Glutamatergic neuron (in vitro differentiated cells): Measurements from ENCODE around the gene PTGDR. TPM values are rescaled to one million over a fixed set of nuclear protein-coding genes. Genes with fewer than 3 reads are reported as not detected.

Experiments used
- DNase-seq: peaks from one replicate; pipeline ENCODE4 v3.0.0; 2022
- H3K27ac Mint-ChIP-seq: one replicate; pipeline ENCODE4 v1.8.0; 2020; ENCODE audit warnings: mild to moderate bottlenecking, mixed read lengths, inconsistent platforms; ENCODE audit not compliant: unreplicated experiment
- H3K27me3 Mint-ChIP-seq: one replicate; pipeline ENCODE4 v1.8.0; 2020; ENCODE audit warnings: mild to moderate bottlenecking, moderate library complexity, mixed read lengths, inconsistent platforms; ENCODE audit not compliant: unreplicated experiment
- H3K36me3 Mint-ChIP-seq: one replicate; pipeline ENCODE4 v1.8.0; 2020; ENCODE audit warnings: mild to moderate bottlenecking, mixed read lengths, inconsistent platforms; ENCODE audit not compliant: unreplicated experiment
- H3K4me1 Mint-ChIP-seq: one replicate; pipeline ENCODE4 v1.8.0; 2020; ENCODE audit warnings: mild to moderate bottlenecking, low read depth, mixed read lengths, inconsistent platforms; ENCODE audit not compliant: unreplicated experiment
- H3K4me3 Mint-ChIP-seq: one replicate; pipeline ENCODE4 v1.8.0; 2020; ENCODE audit warnings: mild to moderate bottlenecking, mixed read lengths, inconsistent platforms; ENCODE audit not compliant: unreplicated experiment
- H3K9me3 Mint-ChIP-seq: one replicate; pipeline ENCODE4 v1.8.0; 2020; ENCODE audit warnings: mild to moderate bottlenecking, moderate library complexity, mixed read lengths, inconsistent platforms; ENCODE audit not compliant: unreplicated experiment
- CTCF ChIP-seq: fragments of 200-600 bp; sonication (generic); IDR thresholded peaks from one replicate; pipeline ENCODE4 v1.5.0; 2021; ENCODE audit not compliant: partially characterized antibody, unreplicated experiment
- total RNA-seq: library from RNA; stranded (reverse); fragmentation: NEBNext Ultra II Directional; extraction: Animal tissue kit (Norgen Biotek cat#: 25700); gene quantifications from one replicate; pipeline ENCODE4 v1.2.1, GENCODE V29; 2021; ENCODE audit not compliant: unreplicated experiment

The PTGDR gene
- total RNA-seq, 1 donor from 2014 or later: not detected

GRCh38 chr14:52305014-52305413, 37.5 kb downstream of the PTGDR start:
- no peak for DNase-seq
- no peak for TF ChIP-seq CTCF
- no peaks in the 10 kb centered on the region for H3K36me3 Mint-ChIP-seq
- no peaks in the 10 kb centered on the region for H3K9me3 Mint-ChIP-seq
- H3K27ac Mint-ChIP-seq: no peak overlapping the region
- H3K4me3 Mint-ChIP-seq: no peak overlapping the region
- no peaks in the 10 kb centered on the region for H3K4me1 Mint-ChIP-seq
- no peaks in the 10 kb centered on the region for H3K27me3 Mint-ChIP-seq

- H3K27me3 Mint-ChIP-seq: no peaks in the 10 kb centered on the region
- H3K4me3 Mint-ChIP-seq: no peak overlapping the region
- H3K4me1 Mint-ChIP-seq: no peaks in the 10 kb centered on the region
- H3K9me3 Mint-ChIP-seq: no peaks in the 10 kb centered on the region
- TF ChIP-seq CTCF: no peak
- H3K36me3 Mint-ChIP-seq: no peaks in the 10 kb centered on the region
- H3K27ac Mint-ChIP-seq: no peak overlapping the region
- DNase-seq: no peak
These were observed 39.9 kb downstream of the PTGDR start for GRCh38 chr14:52307376-52307775.

- TF ChIP-seq CTCF: no peak
- no peaks in the 10 kb centered on the region for H3K9me3 Mint-ChIP-seq
- H3K36me3 Mint-ChIP-seq: no peaks in the 10 kb centered on the region
- H3K27me3 Mint-ChIP-seq: no peaks in the 10 kb centered on the region
- H3K4me1 Mint-ChIP-seq: no peaks in the 10 kb centered on the region
- H3K27ac Mint-ChIP-seq: no peak overlapping the region
- no peak overlapping the region for H3K4me3 Mint-ChIP-seq
- DNase-seq: no peak
These were observed 40.4 kb downstream of the PTGDR start for GRCh38 chr14:52307905-52308304.

- DNase-seq: no peak
- Mint-ChIP-seq H3K27me3 (peaks cover 13% of the 10 kb centered on the region), H3K9me3 (peaks cover 5% of the 10 kb centered on the region), H3K36me3 (no peaks in the 10 kb centered on the region), H3K4me3 (no peak overlapping the region), H3K27ac (no peak overlapping the region), H3K4me1 (peaks cover 3% of the 10 kb centered on the region)
- TF ChIP-seq CTCF: no peak
These were observed 43.0 kb downstream of the PTGDR start for GRCh38 chr14:52310541-52310940.

- H3K27me3 Mint-ChIP-seq: peaks cover 19% of the 10 kb centered on the region
- peaks cover 6% of the 10 kb centered on the region for H3K9me3 Mint-ChIP-seq
- no peak for TF ChIP-seq CTCF
- no peak overlapping the region for H3K27ac Mint-ChIP-seq
- peaks cover 3% of the 10 kb centered on the region for H3K4me1 Mint-ChIP-seq
- H3K36me3 Mint-ChIP-seq: no peaks in the 10 kb centered on the region
- no peak for DNase-seq
- no peak overlapping the region for H3K4me3 Mint-ChIP-seq
These were observed 45.4 kb downstream of the PTGDR start for GRCh38 chr14:52312931-52313355.
